HepG2 (cell line): ENCODE results near the gene TLCD3A. TPM values are rescaled to one million over a fixed set of nuclear protein-coding genes. Genes with fewer than 3 reads are reported as not detected.

Experiments
- ATAC-seq: fragments of 200-7000 bp; cut with Tn5 transposase; 3 replicates; pipeline ENCODE4 v1.9.1; 2020; ENCODE audit warnings: mild to moderate bottlenecking, moderate library complexity
- BruUV-seq: library from RNA; stranded (reverse); fragments of 400-500 nt; replicated peaks from 2 replicates; lab custom pipeline; 2021; lab: Mats Ljungman, UMichigan
- CTCF ChIA-PET: fragments of 300-600 bp; formaldehyde crosslinking; extraction: SDS; loops from one replicate; lab custom pipeline; 2021; ENCODE audit warnings: low total read pairs, inconsistent platforms, low intra/inter-chr PET ratio; lab: Yijun Ruan, JAX
- POLR2A ChIA-PET: fragments of 350-600 bp; sonication (Branson Sonifier 250); formaldehyde crosslinking; loops from one replicate; lab custom pipeline; 2020; ENCODE audit warnings: antibody characterized with exemption, inconsistent platforms; lab: Yijun Ruan, JAX
- DNase-seq: peaks from one replicate; pipeline ENCODE4 v3.0.0-alpha.2; 2015; ENCODE audit warnings: low spot score
- FAIRE-seq: peaks from 3 replicates; lab custom pipeline; 2011; peaks lifted over from hg19 to GRCh38; lab: Jason Lieb, UNC
- H2AFZ ChIP-seq: one replicate; pipeline ENCODE4 v1.6.1; 2011; ENCODE audit warnings: low read length, inconsistent platforms
- H3K27ac ChIP-seq: fragments of 300-600 bp; 3 replicates; pipeline ENCODE4 v1.8.0; 2011; ENCODE audit warnings: mixed run types, mild to moderate bottlenecking, mixed read lengths, low read length, inconsistent platforms; ENCODE audit not compliant: insufficient read depth; ENCODE audit errors: extremely low read length
- H3K27me3 ChIP-seq, 2 experiments: fragments of 200-600 bp in 1 of 2; 2 replicates in 1 of 2; 3 replicates in 1 of 2; pipeline versions ENCODE4 v1.6.0 to v1.8.0; 2011; ENCODE audit warnings: low read length in 2 of 2, mild to moderate bottlenecking in 2 of 2, moderate library complexity in 2 of 2, inconsistent platforms in 1 of 2; ENCODE audit not compliant: insufficient read depth in 2 of 2, control insufficient read depth in 1 of 2
- H3K36me3 ChIP-seq, 2 experiments: fragments of 200-600 bp in 1 of 2; replicated peaks in 1 of 2; 2 replicates in 1 of 2; 3 replicates in 1 of 2; pipeline versions ENCODE4 v1.5.1 to v1.8.0; 2011; ENCODE audit warnings: low read length in 2 of 2, inconsistent platforms in 1 of 2; ENCODE audit not compliant: insufficient read depth in 2 of 2, control insufficient read depth in 1 of 2
- H3K4me1 ChIP-seq: 2 replicates; pipeline ENCODE4 v1.5.1; 2012; ENCODE audit warnings: low read length, inconsistent platforms; ENCODE audit not compliant: insufficient read depth
- H3K4me2 ChIP-seq: 2 replicates; pipeline ENCODE4 v1.6.0; 2011; ENCODE audit warnings: low read depth, low read length, inconsistent platforms
- H3K4me3 ChIP-seq, 3 experiments: fragments of 200-600 bp in 1 of 3; sonication (generic), shearing (Covaris generic) in 1 of 3; replicated peaks in 1 of 3; 2 replicates each; pipeline ENCODE4 v1.5.1; 2011 to 2016; ENCODE audit warnings: low read length in 3 of 3, inconsistent platforms in 2 of 3, low read depth in 2 of 3, mild to moderate bottlenecking in 2 of 3, control low read depth in 1 of 3, mixed read lengths in 1 of 3; ENCODE audit not compliant: insufficient read depth in 1 of 3
- H3K79me2 ChIP-seq: one replicate; pipeline ENCODE4 v1.6.1; 2011; ENCODE audit warnings: low read length, inconsistent platforms; ENCODE audit not compliant: insufficient read depth
- H3K9ac ChIP-seq: 2 replicates; pipeline ENCODE4 v1.6.0; 2011; ENCODE audit warnings: mild to moderate bottlenecking, low read depth, low read length, inconsistent platforms; ENCODE audit not compliant: insufficient read depth
- H3K9me3 ChIP-seq: 2 replicates; pipeline ENCODE4 v1.5.1; 2012; ENCODE audit warnings: mild to moderate bottlenecking, low read length
- H4K20me1 ChIP-seq: 2 replicates; pipeline ENCODE4 v1.6.0; 2011; ENCODE audit warnings: inconsistent platforms, mild to moderate bottlenecking, low read length, moderate library complexity; ENCODE audit not compliant: insufficient read depth
- DR1 ChIP-seq: sonication (generic); formaldehyde crosslinking; IDR thresholded peaks from 2 replicates; pipeline ENCODE4 v1.8.0; 2021; ENCODE audit warnings: mild to moderate bottlenecking, missing genetic modification reagents, inconsistent platforms
- GZF1 ChIP-seq: sonication (generic); formaldehyde crosslinking; IDR thresholded peaks from 2 replicates; pipeline ENCODE4 v1.5.1; 2020; ENCODE audit warnings: mild to moderate bottlenecking, missing genetic modification reagents
- KDM2A ChIP-seq: sonication (generic); formaldehyde crosslinking; IDR thresholded peaks from 2 replicates; pipeline ENCODE4 v1.4.0; 2020; ENCODE audit warnings: low read depth, missing genetic modification reagents, borderline replicate concordance
- KDM6A ChIP-seq: IDR thresholded peaks from 2 replicates; pipeline ENCODE4 v1.6.1; 2016; ENCODE audit warnings: low read depth
- LCORL ChIP-seq, 2 experiments: fragments of 450-650 bp in 1 of 2; sonication (generic) in 1 of 2; formaldehyde crosslinking in 1 of 2; IDR thresholded peaks; 2 replicates each; pipeline versions ENCODE4 v1.5.0 to v1.6.1; 2017 to 2020; ENCODE audit warnings: antibody characterized with exemption in 1 of 2, missing genetic modification reagents in 1 of 2
- MZF1 ChIP-seq: sonication (generic); formaldehyde crosslinking; IDR thresholded peaks from 2 replicates; pipeline ENCODE4 v1.8.1; 2023; ENCODE audit warnings: mild to moderate bottlenecking, missing genetic modification reagents, borderline replicate concordance
- NBN ChIP-seq: fragments of 450-650 bp; conservative IDR thresholded peaks from 2 replicates; pipeline ENCODE4 v1.6.1; 2017
- NPAS2 ChIP-seq: sonication (generic); formaldehyde crosslinking; IDR thresholded peaks from 2 replicates; pipeline ENCODE4 v1.8.0; 2022; ENCODE audit warnings: mild to moderate bottlenecking, missing genetic modification reagents, borderline replicate concordance
- RFX5 ChIP-seq: IDR thresholded peaks from 2 replicates; pipeline ENCODE4 v1.6.1; 2011; ENCODE audit warnings: low read depth, low read length, improper control_type of control experiment
- SCMH1 ChIP-seq: sonication (generic); formaldehyde crosslinking; IDR thresholded peaks from 2 replicates; pipeline ENCODE4 v1.9.0; 2021; ENCODE audit warnings: missing genetic modification reagents, mild to moderate bottlenecking, borderline replicate concordance
- TCF7 ChIP-seq: sonication (generic); IDR thresholded peaks from 2 replicates; pipeline ENCODE4 v1.6.1; 2016; ENCODE audit warnings: antibody characterized with exemption, low read depth
- ZNF20 ChIP-seq: sonication (generic); formaldehyde crosslinking; IDR thresholded peaks from 2 replicates; pipeline ENCODE4 v1.4.0; 2020; ENCODE audit warnings: mild to moderate bottlenecking, moderate library complexity, missing genetic modification reagents
- ZNF260 ChIP-seq: sonication (generic); formaldehyde crosslinking; IDR thresholded peaks from 2 replicates; pipeline ENCODE4 v1.4.0; 2020; ENCODE audit warnings: missing genetic modification reagents, low read depth, mild to moderate bottlenecking, borderline replicate concordance
- ZNF850 ChIP-seq: sonication (generic); formaldehyde crosslinking; conservative IDR thresholded peaks from 2 replicates; pipeline ENCODE4 v1.9.0; 2021; ENCODE audit warnings: mild to moderate bottlenecking, missing genetic modification reagents
- WGBS: methylation state at CpG from one replicate; pipeline ENCODE4 v1.1.6; 2017; ENCODE audit warnings: low lambda C conversion rate; 5-methylcytosine and 5-hydroxymethylcytosine counted together
- in situ Hi-C: cut with HindIII; loops from 2 replicates; pipeline ENCODE4 v1.10.0; 2017; ENCODE audit warnings: low pct_unique_long_range_greater_than_20kb; ENCODE audit not compliant: extremely low pct_ligation_motif_present
- intact Hi-C: fragments of 100-400 bp; cut with micrococcal nuclease; formaldehyde crosslinking; loops from one replicate; pipeline ENCODE4 v1.10.0; 2022; ENCODE audit not compliant: unreplicated experiment
- polyA plus RNA-seq, 8 experiments: library from polyadenylated mRNA; depleted of rRNA in 3 of 8; stranded (reverse) in 7 of 8; unstranded in 1 of 8; fragments of >200 nt; fragmentation: Illumina TruSeq in 4 of 8; extraction: Trizol in 4 of 8; gene quantifications; 2 replicates each; pipeline versions ENCODE4 v1.2.1 to v1.2.3, GENCODE V29; 2011 to 2016; ENCODE audit warnings: low read depth in 4 of 8, missing spikeins in 1 of 8, mixed read lengths in 1 of 8; ENCODE audit not compliant: insufficient read depth in 1 of 8
- total RNA-seq, 5 experiments: library from RNA; depleted of rRNA; stranded (reverse); fragments of >200 nt; fragmentation: Illumina TruSeq; extraction: Trizol; gene quantifications; 2 replicates each; pipeline ENCODE4 v1.2.3, GENCODE V29; 2016; ENCODE audit warnings: low read depth in 1 of 5
- TF ChIP-seq, protein P1 (sequence below): sonication (generic); formaldehyde crosslinking; IDR thresholded peaks from 2 replicates; pipeline ENCODE4 v1.4.0; 2020; ENCODE audit warnings: missing genetic modification reagents, mild to moderate bottlenecking, borderline replicate concordance
- TF ChIP-seq, protein P2 (sequence below): sonication (generic); formaldehyde crosslinking; IDR thresholded peaks from 2 replicates; pipeline ENCODE4 v1.5.0; 2020; ENCODE audit warnings: mild to moderate bottlenecking, missing genetic modification reagents, moderate library complexity
- TF ChIP-seq, protein P3 (sequence below): sonication (generic); formaldehyde crosslinking; IDR thresholded peaks from 2 replicates; pipeline ENCODE4 v1.4.0; 2020; ENCODE audit warnings: missing genetic modification reagents, low read depth, mild to moderate bottlenecking, borderline replicate concordance

Gene TLCD3A
- total and polyA plus RNA-seq, 2 of the 13 experiments (the other 11 are each of a cell fraction or from before 2014, with no cell fraction given), result 25.2 to 46.6 TPM

GRCh38 chr17:700504-701094 is 31.8 kb upstream of the TLCD3A start (continued):
- TF ChIP-seq KDM2A (CRISPR knock-in tag) (no peak), KDM6A (no peak), RFX5 (no peak)
- TF ChIP-seq, protein P1, sequence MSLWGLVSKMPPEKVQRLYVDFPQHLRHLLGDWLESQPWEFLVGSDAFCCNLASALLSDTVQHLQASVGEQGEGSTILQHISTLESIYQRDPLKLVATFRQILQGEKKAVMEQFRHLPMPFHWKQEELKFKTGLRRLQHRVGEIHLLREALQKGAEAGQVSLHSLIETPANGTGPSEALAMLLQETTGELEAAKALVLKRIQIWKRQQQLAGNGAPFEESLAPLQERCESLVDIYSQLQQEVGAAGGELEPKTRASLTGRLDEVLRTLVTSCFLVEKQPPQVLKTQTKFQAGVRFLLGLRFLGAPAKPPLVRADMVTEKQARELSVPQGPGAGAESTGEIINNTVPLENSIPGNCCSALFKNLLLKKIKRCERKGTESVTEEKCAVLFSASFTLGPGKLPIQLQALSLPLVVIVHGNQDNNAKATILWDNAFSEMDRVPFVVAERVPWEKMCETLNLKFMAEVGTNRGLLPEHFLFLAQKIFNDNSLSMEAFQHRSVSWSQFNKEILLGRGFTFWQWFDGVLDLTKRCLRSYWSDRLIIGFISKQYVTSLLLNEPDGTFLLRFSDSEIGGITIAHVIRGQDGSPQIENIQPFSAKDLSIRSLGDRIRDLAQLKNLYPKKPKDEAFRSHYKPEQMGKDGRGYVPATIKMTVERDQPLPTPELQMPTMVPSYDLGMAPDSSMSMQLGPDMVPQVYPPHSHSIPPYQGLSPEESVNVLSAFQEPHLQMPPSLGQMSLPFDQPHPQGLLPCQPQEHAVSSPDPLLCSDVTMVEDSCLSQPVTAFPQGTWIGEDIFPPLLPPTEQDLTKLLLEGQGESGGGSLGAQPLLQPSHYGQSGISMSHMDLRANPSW, result no peak
- TF ChIP-seq, protein P2, sequence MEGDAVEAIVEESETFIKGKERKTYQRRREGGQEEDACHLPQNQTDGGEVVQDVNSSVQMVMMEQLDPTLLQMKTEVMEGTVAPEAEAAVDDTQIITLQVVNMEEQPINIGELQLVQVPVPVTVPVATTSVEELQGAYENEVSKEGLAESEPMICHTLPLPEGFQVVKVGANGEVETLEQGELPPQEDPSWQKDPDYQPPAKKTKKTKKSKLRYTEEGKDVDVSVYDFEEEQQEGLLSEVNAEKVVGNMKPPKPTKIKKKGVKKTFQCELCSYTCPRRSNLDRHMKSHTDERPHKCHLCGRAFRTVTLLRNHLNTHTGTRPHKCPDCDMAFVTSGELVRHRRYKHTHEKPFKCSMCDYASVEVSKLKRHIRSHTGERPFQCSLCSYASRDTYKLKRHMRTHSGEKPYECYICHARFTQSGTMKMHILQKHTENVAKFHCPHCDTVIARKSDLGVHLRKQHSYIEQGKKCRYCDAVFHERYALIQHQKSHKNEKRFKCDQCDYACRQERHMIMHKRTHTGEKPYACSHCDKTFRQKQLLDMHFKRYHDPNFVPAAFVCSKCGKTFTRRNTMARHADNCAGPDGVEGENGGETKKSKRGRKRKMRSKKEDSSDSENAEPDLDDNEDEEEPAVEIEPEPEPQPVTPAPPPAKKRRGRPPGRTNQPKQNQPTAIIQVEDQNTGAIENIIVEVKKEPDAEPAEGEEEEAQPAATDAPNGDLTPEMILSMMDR, result peak; percentile 62

DNA sequence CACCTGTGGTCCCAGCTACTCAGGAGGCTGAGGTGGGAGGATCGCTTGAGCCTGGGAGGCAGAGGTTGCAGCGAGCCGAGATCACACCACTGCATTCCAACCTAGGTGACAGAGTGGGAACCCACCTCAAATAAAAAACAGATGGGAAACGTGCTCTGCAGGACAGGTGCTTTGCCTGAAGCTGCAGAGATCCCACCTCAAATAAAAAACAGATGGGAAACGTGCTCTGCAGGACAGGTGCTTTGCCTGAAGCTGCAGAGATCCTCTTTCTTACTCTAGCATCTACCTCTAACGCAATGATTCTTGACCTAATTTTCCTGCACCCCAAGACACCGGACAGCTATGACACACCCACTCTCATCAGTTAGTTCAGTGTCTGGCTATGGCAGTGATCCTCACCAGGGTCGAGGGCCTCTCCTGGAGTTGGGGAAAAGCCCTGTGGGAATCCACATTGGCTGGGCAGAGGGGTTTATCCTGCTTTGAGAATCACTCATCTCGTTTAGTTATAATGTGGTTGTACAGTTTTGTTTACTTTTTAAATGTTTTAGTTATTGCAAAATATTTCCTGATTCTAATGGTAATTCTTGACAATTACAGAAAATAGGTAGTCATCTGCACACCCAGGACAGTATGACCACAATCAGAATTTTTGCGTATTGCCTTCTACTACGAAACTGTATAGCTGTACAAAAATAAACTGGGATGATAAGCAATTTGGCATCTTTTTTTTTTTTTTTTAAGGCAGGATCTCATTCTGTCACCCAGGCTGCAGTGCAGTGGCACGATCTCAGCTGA is 29.1 kb upstream of the TLCD3A start:
- Histone ChIP-seq H3K4me3 (no peak overlapping the region), H3K9me3 (no peaks in the 10 kb centered on the region), H4K20me1 (no peaks in the 10 kb centered on the region), H3K4me1 (no peaks in the 10 kb centered on the region), H2AFZ (no peak overlapping the region), H3K79me2 (peaks cover 9% of the 10 kb centered on the region), H3K27me3 (no peaks in the 10 kb centered on the region), H3K4me2 (no peak overlapping the region), H3K27ac (no peak overlapping the region), H3K36me3 (peaks cover 9 to 32% of the 10 kb centered on the region in 2 experiments), H3K9ac (no peak overlapping the region)
- DNase-seq (no peak), FAIRE-seq (no peak), ATAC-seq (no peak)
- POLR2A ChIA-PET, result no interaction called here
- CTCF ChIA-PET, result no interaction called here
- intact Hi-C loops, result no loop called here
- 96% methylated on average over 12 of the region's 12 CpGs for WGBS
- in situ Hi-C loops, result no loop called here
- no TSS peak for BruUV-seq
- TF ChIP-seq ZNF850 (CRISPR knock-in tag) (no peak), LCORL (IDR thresholded peaks at IDR 0.05) (no peak), LCORL (CRISPR knock-in tag; IDR thresholded peaks at IDR 0.05) (no peak), DR1 (CRISPR knock-in tag) (no peak), NBN (no peak), SCMH1 (no peak), NPAS2 (CRISPR knock-in tag) (no peak), ZNF260 (CRISPR knock-in tag) (no peak), ZNF20 (CRISPR knock-in tag) (no peak), GZF1 (CRISPR knock-in tag) (no peak), TCF7 (no peak), MZF1 (no peak)
- TF ChIP-seq, protein P3, sequence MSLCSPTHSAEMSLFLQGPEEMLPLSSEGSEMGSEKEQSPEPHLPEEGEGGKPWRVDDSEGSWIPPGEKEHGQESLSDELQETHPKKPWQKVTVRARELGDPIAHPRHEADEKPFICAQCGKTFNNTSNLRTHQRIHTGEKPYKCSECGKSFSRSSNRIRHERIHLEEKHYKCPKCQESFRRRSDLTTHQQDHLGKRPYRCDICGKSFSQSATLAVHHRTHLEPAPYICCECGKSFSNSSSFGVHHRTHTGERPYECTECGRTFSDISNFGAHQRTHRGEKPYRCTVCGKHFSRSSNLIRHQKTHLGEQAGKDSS (CRISPR knock-in tag), result no peak
